Stimulated activated CD4-positive, alpha-beta T cell treated with anti-CD3 and anti-CD28 coated beads, Interleukin-1b, Interleukin-23, amount 100 ng/mL, for 24 hours (primary cell): ENCODE data around the gene ZC3H11A.

ENCODE experiments used
- DNase-seq, 4 experiments: peaks; one replicate each; pipeline ENCODE4 v3.0.0-alpha.2; 2020; ENCODE audit warnings: low read depth in 4 of 4, low spot score in 1 of 4

Gene ZC3H11A

GRCh38 chr1:203839081-203839480 lies 43.7 kb downstream of the ZC3H11A start:
- DNase-seq, result no peak

GRCh38 chr1:203840208-203840808 lies 44.9 kb downstream of the ZC3H11A start:
- no peak for DNase-seq

- DNase-seq, result no peak
Observed at GRCh38 chr1:203842559-203842876, 47.1 kb downstream of the ZC3H11A start.

- DNase-seq, result no peak
Observed at GRCh38 chr1:203843435-203843834, 48.0 kb downstream of the ZC3H11A start.
